ENCODE results near the gene GSE1. TPM values are rescaled to one million over a fixed set of nuclear protein-coding genes. Genes with fewer than 3 reads are reported as not detected.

The GSE1 gene
- total and polyA plus RNA-seq, 2 of the 13 experiments (the other 11 are each of a cell fraction or from before 2014, with no cell fraction given), result 16.1 to 31.2 TPM

DNA sequence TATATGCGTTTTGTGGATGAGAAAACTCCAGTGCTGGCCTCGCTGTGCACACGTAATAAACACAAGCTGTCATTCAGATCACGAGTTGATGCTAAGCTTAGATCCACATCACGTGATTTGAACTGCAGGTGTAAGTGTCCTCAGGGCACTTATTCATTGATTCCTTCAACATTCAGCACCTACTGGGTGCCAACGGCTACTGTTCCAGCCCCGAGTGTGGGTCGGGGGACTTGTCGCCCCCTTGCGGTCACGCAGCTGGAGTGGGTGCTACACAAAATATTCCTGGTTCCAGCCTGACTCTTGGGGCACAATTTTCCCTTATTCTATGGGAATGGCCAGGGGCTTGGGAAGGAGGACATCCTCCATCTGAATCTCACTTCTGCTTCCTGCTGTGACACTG lies 105.6 kb downstream of the GSE1 start (continued):
- TF ChIP-seq, protein P1, sequence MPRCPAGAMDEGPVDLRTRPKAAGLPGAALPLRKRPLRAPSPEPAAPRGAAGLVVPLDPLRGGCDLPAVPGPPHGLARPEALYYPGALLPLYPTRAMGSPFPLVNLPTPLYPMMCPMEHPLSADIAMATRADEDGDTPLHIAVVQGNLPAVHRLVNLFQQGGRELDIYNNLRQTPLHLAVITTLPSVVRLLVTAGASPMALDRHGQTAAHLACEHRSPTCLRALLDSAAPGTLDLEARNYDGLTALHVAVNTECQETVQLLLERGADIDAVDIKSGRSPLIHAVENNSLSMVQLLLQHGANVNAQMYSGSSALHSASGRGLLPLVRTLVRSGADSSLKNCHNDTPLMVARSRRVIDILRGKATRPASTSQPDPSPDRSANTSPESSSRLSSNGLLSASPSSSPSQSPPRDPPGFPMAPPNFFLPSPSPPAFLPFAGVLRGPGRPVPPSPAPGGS (CRISPR knock-in tag; IDR thresholded peaks at IDR 0.05), result no peak
- TF ChIP-seq, protein P2, sequence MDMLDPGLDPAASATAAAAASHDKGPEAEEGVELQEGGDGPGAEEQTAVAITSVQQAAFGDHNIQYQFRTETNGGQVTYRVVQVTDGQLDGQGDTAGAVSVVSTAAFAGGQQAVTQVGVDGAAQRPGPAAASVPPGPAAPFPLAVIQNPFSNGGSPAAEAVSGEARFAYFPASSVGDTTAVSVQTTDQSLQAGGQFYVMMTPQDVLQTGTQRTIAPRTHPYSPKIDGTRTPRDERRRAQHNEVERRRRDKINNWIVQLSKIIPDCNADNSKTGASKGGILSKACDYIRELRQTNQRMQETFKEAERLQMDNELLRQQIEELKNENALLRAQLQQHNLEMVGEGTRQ (IDR thresholded peaks at IDR 0.05; ENCODE audit: low read depth, low read length), result peak; percentile 47; the same call in 1 of the 2 replicates
- TF ChIP-seq, protein P2 (CRISPR knock-in tag; IDR thresholded peaks at IDR 0.05; ENCODE audit: borderline replicate concordance), result no peak
- TF ChIP-seq, protein P3, sequence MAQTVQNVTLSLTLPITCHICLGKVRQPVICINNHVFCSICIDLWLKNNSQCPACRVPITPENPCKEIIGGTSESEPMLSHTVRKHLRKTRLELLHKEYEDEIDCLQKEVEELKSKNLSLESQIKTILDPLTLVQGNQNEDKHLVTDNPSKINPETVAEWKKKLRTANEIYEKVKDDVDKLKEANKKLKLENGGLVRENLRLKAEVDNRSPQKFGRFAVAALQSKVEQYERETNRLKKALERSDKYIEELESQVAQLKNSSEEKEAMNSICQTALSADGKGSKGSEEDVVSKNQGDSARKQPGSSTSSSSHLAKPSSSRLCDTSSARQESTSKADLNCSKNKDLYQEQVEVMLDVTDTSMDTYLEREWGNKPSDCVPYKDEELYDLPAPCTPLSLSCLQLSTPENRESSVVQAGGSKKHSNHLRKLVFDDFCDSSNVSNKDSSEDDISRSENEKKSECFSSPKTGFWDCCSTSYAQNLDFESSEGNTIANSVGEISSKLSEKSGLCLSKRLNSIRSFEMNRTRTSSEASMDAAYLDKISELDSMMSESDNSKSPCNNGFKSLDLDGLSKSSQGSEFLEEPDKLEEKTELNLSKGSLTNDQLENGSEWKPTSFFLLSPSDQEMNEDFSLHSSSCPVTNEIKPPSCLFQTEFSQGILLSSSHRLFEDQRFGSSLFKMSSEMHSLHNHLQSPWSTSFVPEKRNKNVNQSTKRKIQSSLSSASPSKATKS (CRISPR knock-in tag; IDR thresholded peaks at IDR 0.05), result no peak
- TF ChIP-seq ZNF75D (CRISPR knock-in tag; IDR thresholded peaks at IDR 0.05; ENCODE audit: borderline replicate concordance) (no peak), NCOA5 (CRISPR knock-in tag; IDR thresholded peaks at IDR 0.05) (no peak), KDM4B (CRISPR knock-in tag; IDR thresholded peaks at IDR 0.05) (no peak), MZF1 (CRISPR knock-in tag; IDR thresholded peaks at IDR 0.05; ENCODE audit: borderline replicate concordance) (no peak), ZFYVE20 (CRISPR knock-in tag; IDR thresholded peaks at IDR 0.05; ENCODE audit: borderline replicate concordance, low read depth) (no peak), ZNF746 (CRISPR knock-in tag; IDR thresholded peaks at IDR 0.05) (no peak), ATF7 (IDR thresholded peaks at IDR 0.05) (no peak), ATF7 (CRISPR knock-in tag; IDR thresholded peaks at IDR 0.05) (no peak), RAD51 (IDR thresholded peaks at IDR 0.05; ENCODE audit: borderline replicate concordance) (peak; percentile 50; the same call in 1 of the 2 replicates)
- TF ChIP-seq, protein P4, sequence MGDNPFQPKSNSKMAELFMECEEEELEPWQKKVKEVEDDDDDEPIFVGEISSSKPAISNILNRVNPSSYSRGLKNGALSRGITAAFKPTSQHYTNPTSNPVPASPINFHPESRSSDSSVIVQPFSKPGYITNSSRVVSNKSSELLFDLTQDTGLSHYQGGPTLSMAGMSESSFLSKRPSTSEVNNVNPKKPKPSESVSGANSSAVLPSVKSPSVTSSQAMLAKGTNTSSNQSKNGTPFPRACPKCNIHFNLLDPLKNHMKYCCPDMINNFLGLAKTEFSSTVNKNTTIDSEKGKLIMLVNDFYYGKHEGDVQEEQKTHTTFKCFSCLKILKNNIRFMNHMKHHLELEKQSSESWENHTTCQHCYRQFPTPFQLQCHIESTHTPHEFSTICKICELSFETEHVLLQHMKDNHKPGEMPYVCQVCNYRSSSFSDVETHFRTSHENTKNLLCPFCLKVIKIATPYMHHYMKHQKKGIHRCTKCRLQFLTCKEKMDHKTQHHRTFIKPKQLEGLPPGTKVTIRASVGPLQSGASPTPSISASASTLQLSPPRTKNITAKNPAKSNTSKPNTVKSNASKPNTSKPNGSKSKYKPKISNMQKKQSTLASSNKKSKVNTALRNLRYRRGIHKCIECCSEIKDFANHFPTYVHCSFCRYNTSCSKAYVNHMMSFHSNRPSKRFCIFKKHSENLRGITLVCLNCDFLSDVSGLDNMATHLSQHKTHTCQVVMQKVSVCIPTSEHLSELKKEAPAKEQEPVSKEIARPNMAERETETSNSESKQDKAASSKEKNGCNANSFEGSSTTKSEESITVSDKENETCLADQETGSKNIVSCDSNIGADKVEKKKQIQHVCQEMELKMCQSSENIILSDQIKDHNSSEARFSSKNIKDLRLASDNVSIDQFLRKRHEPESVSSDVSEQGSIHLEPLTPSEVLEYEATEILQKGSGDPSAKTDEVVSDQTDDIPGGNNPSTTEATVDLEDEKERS (CRISPR knock-in tag; IDR thresholded peaks at IDR 0.05), result no peak
- TF ChIP-seq, protein P5, sequence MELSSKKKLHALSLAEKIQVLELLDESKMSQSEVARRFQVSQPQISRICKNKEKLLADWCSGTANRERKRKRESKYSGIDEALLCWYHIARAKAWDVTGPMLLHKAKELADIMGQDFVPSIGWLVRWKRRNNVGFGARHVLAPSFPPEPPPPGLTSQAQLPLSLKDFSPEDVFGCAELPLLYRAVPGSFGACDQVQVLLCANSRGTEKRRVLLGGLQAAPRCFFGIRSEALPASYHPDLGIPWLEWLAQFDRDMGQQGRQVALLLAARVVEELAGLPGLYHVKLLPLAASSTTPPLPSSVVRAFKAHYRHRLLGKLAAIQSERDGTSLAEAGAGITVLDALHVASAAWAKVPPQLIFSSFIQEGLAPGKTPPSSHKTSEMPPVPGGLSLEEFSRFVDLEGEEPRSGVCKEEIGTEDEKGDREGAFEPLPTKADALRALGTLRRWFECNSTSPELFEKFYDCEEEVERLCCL (CRISPR knock-in tag; IDR thresholded peaks at IDR 0.05; ENCODE audit: borderline replicate concordance), result no peak
- TF ChIP-seq, protein P6, sequence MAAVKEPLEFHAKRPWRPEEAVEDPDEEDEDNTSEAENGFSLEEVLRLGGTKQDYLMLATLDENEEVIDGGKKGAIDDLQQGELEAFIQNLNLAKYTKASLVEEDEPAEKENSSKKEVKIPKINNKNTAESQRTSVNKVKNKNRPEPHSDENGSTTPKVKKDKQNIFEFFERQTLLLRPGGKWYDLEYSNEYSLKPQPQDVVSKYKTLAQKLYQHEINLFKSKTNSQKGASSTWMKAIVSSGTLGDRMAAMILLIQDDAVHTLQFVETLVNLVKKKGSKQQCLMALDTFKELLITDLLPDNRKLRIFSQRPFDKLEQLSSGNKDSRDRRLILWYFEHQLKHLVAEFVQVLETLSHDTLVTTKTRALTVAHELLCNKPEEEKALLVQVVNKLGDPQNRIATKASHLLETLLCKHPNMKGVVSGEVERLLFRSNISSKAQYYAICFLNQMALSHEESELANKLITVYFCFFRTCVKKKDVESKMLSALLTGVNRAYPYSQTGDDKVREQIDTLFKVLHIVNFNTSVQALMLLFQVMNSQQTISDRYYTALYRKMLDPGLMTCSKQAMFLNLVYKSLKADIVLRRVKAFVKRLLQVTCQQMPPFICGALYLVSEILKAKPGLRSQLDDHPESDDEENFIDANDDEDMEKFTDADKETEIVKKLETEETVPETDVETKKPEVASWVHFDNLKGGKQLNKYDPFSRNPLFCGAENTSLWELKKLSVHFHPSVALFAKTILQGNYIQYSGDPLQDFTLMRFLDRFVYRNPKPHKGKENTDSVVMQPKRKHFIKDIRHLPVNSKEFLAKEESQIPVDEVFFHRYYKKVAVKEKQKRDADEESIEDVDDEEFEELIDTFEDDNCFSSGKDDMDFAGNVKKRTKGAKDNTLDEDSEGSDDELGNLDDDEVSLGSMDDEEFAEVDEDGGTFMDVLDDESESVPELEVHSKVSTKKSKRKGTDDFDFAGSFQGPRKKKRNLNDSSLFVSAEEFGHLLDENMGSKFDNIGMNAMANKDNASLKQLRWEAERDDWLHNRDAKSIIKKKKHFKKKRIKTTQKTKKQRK (IDR thresholded peaks at IDR 0.05; ENCODE audit: low read length), result no peak
